ENCODE measurements around the gene PRDM16.
A peak's percentile ranks its signal among the peaks of the same experiment; 100 is the strongest.

Gene PRDM16

DNA sequence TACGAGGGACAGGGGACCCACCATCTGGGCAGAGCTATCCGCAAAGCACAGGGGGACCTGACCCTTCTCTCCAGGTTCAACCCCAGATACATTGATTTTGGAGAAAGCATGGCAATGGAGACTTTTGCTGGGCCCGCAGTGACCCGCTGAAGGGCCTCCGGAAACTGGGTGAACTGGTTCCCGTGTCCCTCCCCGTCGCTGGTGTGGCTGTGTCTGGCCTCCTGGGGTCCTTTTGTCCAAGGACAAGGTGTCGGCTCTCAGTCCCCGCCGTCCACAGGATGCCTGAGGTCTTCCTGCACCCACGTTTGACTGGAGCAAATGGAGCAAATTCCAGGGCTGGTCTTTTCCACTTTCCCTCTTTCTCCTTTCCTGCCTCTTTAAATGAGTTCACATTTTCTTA is 176.3 kb downstream of the PRDM16 start:
- in situ Hi-C loops (cut with HindIII; ENCODE audit: low pct_unique_long_range_greater_than_20kb, low sequenced_read_pairs), result no loop called here
- no peak for DNase-seq (ENCODE audit: low read depth in 1 of 2, low spot score in 1 of 2)
- TF ChIP-seq JUND (IDR thresholded peaks at IDR 0.05; ENCODE audit: low read depth), result no peak

GRCh38 chr1:3245768-3246167 is 176.8 kb downstream of the PRDM16 start:
- no peak for DNase-seq (ENCODE audit: low read depth in 1 of 2, low spot score in 1 of 2)
- in situ Hi-C loops (cut with HindIII; ENCODE audit: low pct_unique_long_range_greater_than_20kb, low sequenced_read_pairs), result no loop called here
- no peak for TF ChIP-seq JUND (IDR thresholded peaks at IDR 0.05; ENCODE audit: low read depth)

DNA sequence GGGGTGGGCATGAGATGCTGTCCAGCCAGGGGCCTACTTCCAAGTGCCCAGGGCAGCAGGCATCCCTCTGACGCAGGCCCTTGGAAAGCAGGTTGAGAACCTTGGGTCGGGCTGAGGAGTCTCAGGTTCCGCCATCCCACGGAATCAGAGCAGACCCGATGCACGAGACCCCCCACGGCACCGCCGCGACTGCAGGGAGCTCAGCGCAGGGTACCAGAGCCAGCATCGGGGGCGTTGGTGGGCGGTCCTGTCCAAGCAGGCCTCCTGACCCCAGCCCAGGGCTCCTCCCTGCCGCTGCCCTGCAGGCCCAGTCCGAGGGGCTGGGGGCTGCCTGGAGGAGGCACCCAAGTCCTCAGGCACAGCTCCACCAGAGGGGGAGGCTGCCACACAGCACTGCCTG is 177.2 kb downstream of the PRDM16 start:
- in situ Hi-C loops (cut with HindIII; ENCODE audit: low pct_unique_long_range_greater_than_20kb, low sequenced_read_pairs), result no loop called here
- no peak for DNase-seq (ENCODE audit: low read depth in 1 of 2, low spot score in 1 of 2)
- no peak for TF ChIP-seq JUND (IDR thresholded peaks at IDR 0.05; ENCODE audit: low read depth)

DNA sequence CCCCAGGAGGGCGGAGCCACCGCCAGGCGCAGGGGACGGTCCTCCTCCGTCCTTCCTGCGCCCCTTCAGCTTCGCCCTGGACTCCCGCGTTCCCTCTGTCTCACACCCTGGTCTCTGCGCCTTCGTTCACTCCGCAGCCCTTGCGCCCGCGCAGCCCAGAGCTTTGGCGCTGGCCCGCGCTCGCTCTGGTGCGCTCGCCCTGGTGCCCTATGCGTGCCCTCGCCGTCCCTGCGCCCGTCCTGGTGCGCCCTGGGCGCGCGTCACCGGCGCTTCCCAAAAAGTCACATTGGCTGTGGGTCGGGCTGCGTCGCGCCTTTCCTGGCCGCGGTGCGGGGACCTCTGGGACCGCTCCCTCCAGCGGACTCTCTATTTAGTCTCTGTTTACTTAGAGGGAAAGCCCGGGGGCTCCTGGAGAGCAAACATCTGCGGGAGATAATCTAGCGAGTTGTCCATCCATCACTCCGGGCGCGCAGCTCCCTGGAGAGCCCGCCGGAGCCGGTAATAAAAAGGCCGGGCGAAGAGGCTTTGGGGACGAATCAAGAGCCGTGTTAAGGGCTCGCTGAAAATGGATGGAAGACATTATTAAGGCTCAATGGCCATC is 178.6 kb downstream of the PRDM16 start:
- in situ Hi-C loops (cut with HindIII; ENCODE audit: low pct_unique_long_range_greater_than_20kb, low sequenced_read_pairs), result no loop called here
- no peak for TF ChIP-seq JUND (IDR thresholded peaks at IDR 0.05; ENCODE audit: low read depth)
- no peak for DNase-seq (ENCODE audit: low read depth in 1 of 2, low spot score in 1 of 2)

DNA sequence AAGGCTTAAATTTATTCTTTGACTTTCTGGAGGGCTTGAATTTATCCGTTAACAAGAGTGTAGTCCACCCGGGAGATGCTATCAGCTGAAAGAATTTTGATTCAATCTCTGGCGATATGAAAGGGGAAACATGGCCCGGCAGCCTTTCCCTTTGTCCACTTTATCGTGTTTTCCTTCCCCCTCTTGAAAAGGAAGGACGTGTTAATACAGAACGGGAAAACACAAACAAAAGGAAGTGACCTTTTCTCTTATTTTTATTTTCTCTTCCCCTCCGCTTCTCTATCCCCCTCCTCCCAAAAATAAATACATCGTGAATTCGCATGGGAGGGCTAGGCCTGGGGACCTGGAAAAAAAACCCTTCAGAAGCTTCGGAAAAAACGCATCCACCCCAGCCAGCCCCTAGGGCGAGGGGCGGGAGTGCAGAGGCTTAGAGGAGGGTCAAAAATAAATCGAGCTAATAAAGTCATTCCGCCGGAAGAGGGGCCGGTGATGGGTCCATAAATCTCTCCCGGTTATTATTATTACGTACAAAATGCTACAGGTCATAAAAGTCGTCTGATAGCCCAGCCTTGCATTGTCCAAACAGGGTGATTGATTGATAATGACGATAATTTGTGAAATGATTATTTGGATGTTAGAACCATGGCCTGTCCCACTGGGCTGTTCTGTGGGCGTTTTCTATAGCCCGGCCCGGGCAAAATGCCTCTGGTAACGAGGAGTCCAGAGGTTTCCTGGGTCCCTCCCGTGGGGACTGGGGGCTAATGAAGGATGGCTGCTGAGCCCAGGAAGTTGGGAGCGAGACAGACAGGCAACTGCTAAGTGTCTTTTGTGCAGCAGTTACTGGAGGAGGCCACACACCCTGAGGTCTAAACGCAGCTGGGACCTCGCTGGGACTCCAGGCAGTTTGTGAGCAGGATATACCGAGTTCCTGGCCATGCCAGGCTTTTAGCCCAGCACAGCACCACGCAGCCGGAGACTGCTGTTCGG is 179.4 kb downstream of the PRDM16 start:
- in situ Hi-C loops (cut with HindIII; ENCODE audit: low pct_unique_long_range_greater_than_20kb, low sequenced_read_pairs), result no loop called here
- no peak for DNase-seq (ENCODE audit: low read depth in 1 of 2, low spot score in 1 of 2)
- TF ChIP-seq JUND (IDR thresholded peaks at IDR 0.05; ENCODE audit: low read depth), result no peak

GRCh38 chr1:3249231-3249630 is 180.2 kb downstream of the PRDM16 start:
- DNase-seq (ENCODE audit: low read depth in 1 of 2, low spot score in 1 of 2), result no peak
- in situ Hi-C loops (cut with HindIII; ENCODE audit: low pct_unique_long_range_greater_than_20kb, low sequenced_read_pairs), result no loop called here
- no peak for TF ChIP-seq JUND (IDR thresholded peaks at IDR 0.05; ENCODE audit: low read depth)

GRCh38 chr1:3249631-3250501 is 180.9 kb downstream of the PRDM16 start:
- TF ChIP-seq JUND (IDR thresholded peaks at IDR 0.05; ENCODE audit: low read depth), result no peak
- no peak for DNase-seq (ENCODE audit: low read depth in 1 of 2, low spot score in 1 of 2)
- in situ Hi-C loops (cut with HindIII; ENCODE audit: low pct_unique_long_range_greater_than_20kb, low sequenced_read_pairs), result no loop called here

DNA sequence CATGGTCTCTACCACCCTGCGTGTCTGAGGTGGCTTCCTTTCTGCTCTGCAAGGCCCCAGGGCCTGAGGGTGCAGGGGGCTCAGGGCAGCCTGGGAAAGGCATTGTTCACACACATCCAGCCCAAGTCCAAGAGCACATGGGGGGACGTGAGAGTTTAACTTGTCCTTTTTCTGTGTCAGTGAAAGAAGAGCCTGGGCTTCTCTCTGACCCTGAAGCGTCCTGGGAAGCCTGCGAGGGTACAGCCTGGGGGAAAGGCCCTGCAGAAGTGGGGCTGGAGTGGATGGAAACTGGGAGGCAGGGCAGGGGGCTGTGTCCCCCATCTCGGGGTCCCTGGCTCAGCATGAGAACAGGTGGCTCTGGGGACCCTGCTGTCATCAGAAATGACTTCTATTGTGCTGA is 181.6 kb downstream of the PRDM16 start:
- TF ChIP-seq JUND (IDR thresholded peaks at IDR 0.05; ENCODE audit: low read depth), result no peak
- in situ Hi-C loops (cut with HindIII; ENCODE audit: low pct_unique_long_range_greater_than_20kb, low sequenced_read_pairs), result no loop called here
- no peak for DNase-seq (ENCODE audit: low read depth in 1 of 2, low spot score in 1 of 2)

GRCh38 chr1:3251099-3251806 is 182.2 kb downstream of the PRDM16 start:
- in situ Hi-C loops (cut with HindIII; ENCODE audit: low pct_unique_long_range_greater_than_20kb, low sequenced_read_pairs), result no loop called here
- DNase-seq (ENCODE audit: low read depth in 1 of 2, low spot score in 1 of 2), result no peak
- no peak for TF ChIP-seq JUND (IDR thresholded peaks at IDR 0.05; ENCODE audit: low read depth)

GRCh38 chr1:3251807-3252428 is 182.9 kb downstream of the PRDM16 start:
- no peak for DNase-seq (ENCODE audit: low read depth in 1 of 2, low spot score in 1 of 2)
- no peak for TF ChIP-seq JUND (IDR thresholded peaks at IDR 0.05; ENCODE audit: low read depth)
- in situ Hi-C loops (cut with HindIII; ENCODE audit: low pct_unique_long_range_greater_than_20kb, low sequenced_read_pairs), result no loop called here

DNA sequence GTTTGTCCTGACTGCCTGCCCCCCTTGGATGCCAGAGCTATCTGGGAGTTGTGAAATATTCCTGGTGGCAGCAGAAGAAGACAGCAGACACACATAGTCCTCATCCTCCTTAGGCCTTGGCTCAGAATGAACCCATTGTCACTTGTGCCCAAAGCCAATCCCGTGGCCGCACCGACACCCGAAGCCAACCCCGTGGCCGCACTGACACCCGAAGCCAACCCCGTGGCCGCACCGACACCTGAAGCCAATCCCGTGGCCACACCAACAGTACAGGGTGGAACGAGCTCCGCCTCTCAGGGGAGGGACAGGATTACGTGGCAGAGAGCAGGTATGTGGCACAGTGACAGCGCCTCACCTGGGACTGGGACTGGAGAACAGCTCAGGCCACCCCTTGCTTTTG is 186.7 kb downstream of the PRDM16 start:
- peak in 1 of 2 experiments; percentile 28 for DNase-seq (ENCODE audit: low read depth in 1 of 2, low spot score in 1 of 2)
- no peak for TF ChIP-seq JUND (IDR thresholded peaks at IDR 0.05; ENCODE audit: low read depth)
- in situ Hi-C loops (cut with HindIII; ENCODE audit: low pct_unique_long_range_greater_than_20kb, low sequenced_read_pairs), result no loop called here

DNA sequence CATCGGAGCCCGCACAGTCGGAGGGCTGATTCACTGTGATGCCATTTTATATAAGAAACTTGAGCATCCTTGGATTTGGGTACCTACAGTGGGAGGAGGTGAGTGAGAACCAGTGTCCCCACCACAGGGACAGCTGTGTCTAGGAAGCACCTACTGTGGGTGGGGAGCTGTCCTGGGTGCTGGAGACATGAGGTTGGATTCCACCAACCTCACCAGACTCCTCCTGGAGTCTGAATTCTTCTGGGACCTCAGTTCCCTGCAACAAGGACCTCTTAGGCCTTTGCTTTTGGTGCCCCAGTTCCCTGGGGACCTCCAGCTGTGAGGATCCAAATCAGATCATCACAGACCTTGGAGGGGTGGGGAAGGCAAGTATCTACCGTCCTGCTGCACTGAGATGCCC is 188.8 kb downstream of the PRDM16 start:
- in situ Hi-C loops (cut with HindIII; ENCODE audit: low pct_unique_long_range_greater_than_20kb, low sequenced_read_pairs), result no loop called here
- peak in 1 of 2 experiments; percentile 15 for DNase-seq (ENCODE audit: low read depth in 1 of 2, low spot score in 1 of 2)
- no peak for TF ChIP-seq JUND (IDR thresholded peaks at IDR 0.05; ENCODE audit: low read depth)

Data from T47D (cell line).